ENCODE results near the gene PDLIM7.

PDLIM7 gene

GRCh38 chr5:177505075-177505474, 7.7 kb upstream of the PDLIM7 start:
- no peaks in the 10 kb centered on the region for H3K9me3 Mint-ChIP-seq
- DNase-seq (no peak), ATAC-seq (replicated peaks) (no peak)
- H3K4me3 Mint-ChIP-seq = no peak overlapping the region
- H3K27me3 Mint-ChIP-seq = no peaks in the 10 kb centered on the region
- peaks cover 57 to 75% of the 10 kb centered on the region in 2 donors for H3K4me1 Mint-ChIP-seq
- peaks cover 47 to 51% of the 10 kb centered on the region in 2 donors for H3K36me3 Mint-ChIP-seq
- H3K27ac Mint-ChIP-seq = no peak overlapping the region

- Mint-ChIP-seq H3K36me3 (peaks cover 42 to 44% of the 10 kb centered on the region in 2 donors), H3K4me3 (no peak overlapping the region), H3K4me1 (peaks cover 55 to 75% of the 10 kb centered on the region in 2 donors)
Measured at GRCh38 chr5:177504086-177505056, 7.0 kb upstream of the PDLIM7 start.

GRCh38 chr5:177503351-177504085, 6.1 kb upstream of the PDLIM7 start:
- no peak overlapping the region for H3K4me3 Mint-ChIP-seq
- ATAC-seq (replicated peaks) (no peak), DNase-seq (no peak)
- peaks cover 51 to 71% of the 10 kb centered on the region in 2 donors for H3K4me1 Mint-ChIP-seq
- no peaks in the 10 kb centered on the region for H3K9me3 Mint-ChIP-seq
- H3K27ac Mint-ChIP-seq = no peak overlapping the region
- H3K27me3 Mint-ChIP-seq = peaks cover 7 to 10% of the 10 kb centered on the region in 2 donors
- H3K36me3 Mint-ChIP-seq = peaks cover 35 to 37% of the 10 kb centered on the region in 2 donors

More at GRCh38 chr5:177504086-177505056, 7.0 kb upstream of the PDLIM7 start:
- H3K9me3 Mint-ChIP-seq = no peaks in the 10 kb centered on the region
- DNase-seq = no peak
- H3K27me3 Mint-ChIP-seq = peaks cover 3 to 5% of the 10 kb centered on the region in 2 donors
- no peak for ATAC-seq (replicated peaks)
- H3K27ac Mint-ChIP-seq = no peak overlapping the region

GRCh38 chr5:177502886-177503285, 5.5 kb upstream of the PDLIM7 start:
- Mint-ChIP-seq H3K27ac (no peak overlapping the region), H3K27me3 (peaks cover 11 to 16% of the 10 kb centered on the region in 2 donors), H3K9me3 (no peaks in the 10 kb centered on the region), H3K4me1 (peaks cover 54 to 71% of the 10 kb centered on the region in 2 donors), H3K4me3 (peak overlapping the region in 1 of 2 donors; percentile 29), H3K36me3 (peaks cover 32 to 34% of the 10 kb centered on the region in 2 donors)
- ATAC-seq (replicated peaks) (no peak), DNase-seq (no peak)

GRCh38 chr5:177501874-177502678, 4.7 kb upstream of the PDLIM7 start:
- peak overlapping the region; percentile 6 for H3K27ac Mint-ChIP-seq
- H3K9me3 Mint-ChIP-seq = no peaks in the 10 kb centered on the region
- peaks cover 24 to 26% of the 10 kb centered on the region in 2 donors for H3K36me3 Mint-ChIP-seq
- peak overlapping the region; percentile 22 to 29 for H3K4me3 Mint-ChIP-seq
- peak; percentile 37 to 43 for ATAC-seq (replicated peaks)
- peaks cover 48 to 67% of the 10 kb centered on the region in 2 donors for H3K4me1 Mint-ChIP-seq
- DNase-seq = no peak
- H3K27me3 Mint-ChIP-seq = peaks cover 11 to 18% of the 10 kb centered on the region in 2 donors

- no peak overlapping the region for H3K4me3 Mint-ChIP-seq
- DNase-seq = no peak
- peaks cover 20 to 22% of the 10 kb centered on the region in 2 donors for H3K36me3 Mint-ChIP-seq
- peaks cover 52 to 72% of the 10 kb centered on the region in 2 donors for H3K4me1 Mint-ChIP-seq
- H3K9me3 Mint-ChIP-seq = no peaks in the 10 kb centered on the region
- H3K27ac Mint-ChIP-seq = no peak overlapping the region
- peak; percentile 40 to 41 for ATAC-seq (replicated peaks)
- H3K27me3 Mint-ChIP-seq = peaks cover 11 to 18% of the 10 kb centered on the region in 2 donors
Measured at GRCh38 chr5:177500685-177501522, 3.5 kb upstream of the PDLIM7 start.

- no peak overlapping the region for H3K27ac Mint-ChIP-seq
- no peak for ATAC-seq (replicated peaks)
- DNase-seq = no peak
- H3K36me3 Mint-ChIP-seq = peaks cover 13 to 17% of the 10 kb centered on the region in 2 donors
- no peaks in the 10 kb centered on the region for H3K9me3 Mint-ChIP-seq
- peaks cover 11 to 18% of the 10 kb centered on the region in 2 donors for H3K27me3 Mint-ChIP-seq
- H3K4me3 Mint-ChIP-seq = no peak overlapping the region
- H3K4me1 Mint-ChIP-seq = peaks cover 51 to 78% of the 10 kb centered on the region in 2 donors
Measured at GRCh38 chr5:177499842-177500241, 2.4 kb upstream of the PDLIM7 start.

GRCh38 chr5:177498013-177498787, 796 bp upstream of the PDLIM7 start:
- H3K36me3 Mint-ChIP-seq = peaks cover 6 to 12% of the 10 kb centered on the region in 2 donors
- DNase-seq (no peak), ATAC-seq (replicated peaks) (no peak)
- peaks cover 60 to 89% of the 10 kb centered on the region in 2 donors for H3K4me1 Mint-ChIP-seq
- H3K27me3 Mint-ChIP-seq = peaks cover 11 to 18% of the 10 kb centered on the region in 2 donors
- no peaks in the 10 kb centered on the region for H3K9me3 Mint-ChIP-seq
- H3K27ac Mint-ChIP-seq = peak overlapping the region; percentile 85
- peak overlapping the region; percentile 84 for H3K4me3 Mint-ChIP-seq

GRCh38 chr5:177496727-177497291, 595 bp downstream of the PDLIM7 start:
- peak overlapping the region; percentile 65 for H3K27ac Mint-ChIP-seq
- ATAC-seq (replicated peaks) = no peak
- peaks cover 54 to 83% of the 10 kb centered on the region in 2 donors for H3K4me1 Mint-ChIP-seq
- H3K9me3 Mint-ChIP-seq = no peaks in the 10 kb centered on the region
- H3K4me3 Mint-ChIP-seq = peak overlapping the region; percentile 84
- peaks cover 4 to 11% of the 10 kb centered on the region in 2 donors for H3K36me3 Mint-ChIP-seq
- DNase-seq = no peak
- H3K27me3 Mint-ChIP-seq = peaks cover 11 to 18% of the 10 kb centered on the region in 2 donors

- peak overlapping the region; percentile 65 for H3K27ac Mint-ChIP-seq
- peaks cover 52 to 79% of the 10 kb centered on the region in 2 donors for H3K4me1 Mint-ChIP-seq
- DNase-seq (no peak), ATAC-seq (replicated peaks) (no peak)
- H3K9me3 Mint-ChIP-seq = no peaks in the 10 kb centered on the region
- H3K4me3 Mint-ChIP-seq = peak overlapping the region; percentile 71 to 84
- H3K36me3 Mint-ChIP-seq = peaks cover 6 to 14% of the 10 kb centered on the region in 2 donors
- peaks cover 11 to 18% of the 10 kb centered on the region in 2 donors for H3K27me3 Mint-ChIP-seq
Measured at GRCh38 chr5:177496070-177496726, 1.2 kb downstream of the PDLIM7 start.

- ATAC-seq (replicated peaks) (no peak), DNase-seq (no peak)
- peak overlapping the region; percentile 17 to 84 for H3K4me3 Mint-ChIP-seq
- H3K27me3 Mint-ChIP-seq = peaks cover 11 to 18% of the 10 kb centered on the region in 2 donors
- peaks cover 49 to 79% of the 10 kb centered on the region in 2 donors for H3K4me1 Mint-ChIP-seq
- H3K27ac Mint-ChIP-seq = peak overlapping the region; percentile 47
- H3K9me3 Mint-ChIP-seq = no peaks in the 10 kb centered on the region
- H3K36me3 Mint-ChIP-seq = peaks cover 13 to 21% of the 10 kb centered on the region in 2 donors
Measured at GRCh38 chr5:177495243-177496060, 2.0 kb downstream of the PDLIM7 start.
